GM10266 (cell line): ENCODE data around the gene TUBGCP5.

Experiments used
- DNase-seq: peaks from one replicate; pipeline ENCODE4 v3.0.0; 2012; ENCODE audit errors: extremely low spot score
- TF ChIP-seq, protein P1 (sequence below): IDR thresholded peaks from 2 replicates; pipeline ENCODE4 v1.5.1; 2012; ENCODE audit warnings: mild to moderate bottlenecking, low read depth; ENCODE audit not compliant: control insufficient read depth, insufficient read depth; ENCODE audit errors: missing control alignments

TUBGCP5 gene

DNA sequence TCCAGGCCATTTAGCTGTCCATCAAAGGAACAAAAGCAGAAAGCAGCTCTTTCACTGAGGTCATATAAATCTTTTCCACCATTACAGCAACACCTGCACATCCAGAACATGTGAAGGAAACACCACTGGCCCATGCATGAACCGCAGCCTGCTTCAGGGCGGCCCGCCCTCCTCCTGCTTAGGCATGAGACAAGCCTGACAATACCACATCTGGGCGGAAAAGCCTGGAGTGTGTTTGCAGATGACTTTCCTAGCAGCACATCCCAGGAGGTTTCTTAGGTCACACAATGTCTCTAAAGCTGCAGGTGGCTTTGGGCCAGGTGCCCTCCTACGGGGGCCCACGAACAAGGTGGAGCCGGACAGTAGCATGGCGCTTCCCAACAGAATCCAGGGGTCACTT is 78.8 kb downstream of the TUBGCP5 start:
- TF ChIP-seq, protein P1, sequence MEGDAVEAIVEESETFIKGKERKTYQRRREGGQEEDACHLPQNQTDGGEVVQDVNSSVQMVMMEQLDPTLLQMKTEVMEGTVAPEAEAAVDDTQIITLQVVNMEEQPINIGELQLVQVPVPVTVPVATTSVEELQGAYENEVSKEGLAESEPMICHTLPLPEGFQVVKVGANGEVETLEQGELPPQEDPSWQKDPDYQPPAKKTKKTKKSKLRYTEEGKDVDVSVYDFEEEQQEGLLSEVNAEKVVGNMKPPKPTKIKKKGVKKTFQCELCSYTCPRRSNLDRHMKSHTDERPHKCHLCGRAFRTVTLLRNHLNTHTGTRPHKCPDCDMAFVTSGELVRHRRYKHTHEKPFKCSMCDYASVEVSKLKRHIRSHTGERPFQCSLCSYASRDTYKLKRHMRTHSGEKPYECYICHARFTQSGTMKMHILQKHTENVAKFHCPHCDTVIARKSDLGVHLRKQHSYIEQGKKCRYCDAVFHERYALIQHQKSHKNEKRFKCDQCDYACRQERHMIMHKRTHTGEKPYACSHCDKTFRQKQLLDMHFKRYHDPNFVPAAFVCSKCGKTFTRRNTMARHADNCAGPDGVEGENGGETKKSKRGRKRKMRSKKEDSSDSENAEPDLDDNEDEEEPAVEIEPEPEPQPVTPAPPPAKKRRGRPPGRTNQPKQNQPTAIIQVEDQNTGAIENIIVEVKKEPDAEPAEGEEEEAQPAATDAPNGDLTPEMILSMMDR, result no peak
- DNase-seq, result no peak

DNA sequence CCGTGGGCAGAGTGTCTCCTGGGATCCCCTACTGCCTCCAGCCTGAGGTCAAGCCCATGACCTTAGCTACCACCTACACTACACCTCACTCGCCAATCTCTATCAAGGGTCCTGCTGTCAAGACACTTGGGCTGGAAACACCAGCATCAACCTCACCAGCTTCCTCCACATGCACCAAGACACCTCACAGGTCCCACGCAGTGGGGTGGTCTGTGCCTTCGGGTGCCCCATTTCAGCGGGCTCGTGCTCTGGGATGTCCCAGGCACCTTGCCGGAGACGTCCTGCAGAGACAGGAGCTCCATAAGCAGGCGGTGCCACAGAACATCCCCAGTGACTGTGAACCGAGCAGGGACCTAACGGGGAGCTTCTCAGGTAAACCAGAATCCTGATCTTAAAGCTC is 79.2 kb downstream of the TUBGCP5 start:
- TF ChIP-seq, protein P1, result no peak
- no peak for DNase-seq

DNA sequence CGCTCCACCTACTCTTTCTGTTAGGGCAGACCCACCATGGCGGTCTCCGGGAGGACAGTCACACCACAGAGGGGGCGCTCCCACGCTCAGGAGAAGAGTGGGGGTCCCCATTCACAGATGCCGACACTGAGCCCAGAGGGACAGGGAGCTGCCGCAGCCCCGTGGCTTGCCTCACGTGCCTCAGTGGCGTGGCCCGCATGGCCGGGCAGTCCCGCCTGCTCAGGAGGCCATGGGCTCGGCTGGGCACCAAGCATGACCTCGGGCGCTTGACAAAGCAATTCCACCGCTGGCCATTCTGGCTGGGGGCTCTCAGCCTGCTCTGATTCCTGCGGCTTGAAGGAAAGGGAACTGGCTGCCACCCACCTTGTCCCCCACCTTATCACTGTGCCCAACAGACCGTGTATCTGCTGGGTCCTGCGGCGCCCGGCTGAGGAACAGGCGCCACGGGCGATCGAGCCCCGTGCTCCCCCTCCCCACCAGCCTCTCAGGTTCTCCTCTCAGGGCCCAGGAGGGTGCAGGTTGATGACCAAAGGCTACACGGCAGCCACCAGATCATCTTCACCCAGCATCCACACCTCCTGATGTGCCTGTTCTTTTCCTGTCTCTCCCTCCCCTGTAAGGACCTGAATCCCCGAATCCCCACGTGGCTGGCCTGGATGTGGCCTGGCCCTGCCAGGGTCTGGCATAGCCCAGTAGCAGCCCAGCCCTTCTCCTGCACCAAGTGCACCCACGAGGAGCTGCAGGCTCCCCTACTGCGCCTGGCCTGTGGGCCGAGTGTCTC is 79.9 kb downstream of the TUBGCP5 start:
- no peak for DNase-seq
- TF ChIP-seq, protein P1, result no peak

DNA sequence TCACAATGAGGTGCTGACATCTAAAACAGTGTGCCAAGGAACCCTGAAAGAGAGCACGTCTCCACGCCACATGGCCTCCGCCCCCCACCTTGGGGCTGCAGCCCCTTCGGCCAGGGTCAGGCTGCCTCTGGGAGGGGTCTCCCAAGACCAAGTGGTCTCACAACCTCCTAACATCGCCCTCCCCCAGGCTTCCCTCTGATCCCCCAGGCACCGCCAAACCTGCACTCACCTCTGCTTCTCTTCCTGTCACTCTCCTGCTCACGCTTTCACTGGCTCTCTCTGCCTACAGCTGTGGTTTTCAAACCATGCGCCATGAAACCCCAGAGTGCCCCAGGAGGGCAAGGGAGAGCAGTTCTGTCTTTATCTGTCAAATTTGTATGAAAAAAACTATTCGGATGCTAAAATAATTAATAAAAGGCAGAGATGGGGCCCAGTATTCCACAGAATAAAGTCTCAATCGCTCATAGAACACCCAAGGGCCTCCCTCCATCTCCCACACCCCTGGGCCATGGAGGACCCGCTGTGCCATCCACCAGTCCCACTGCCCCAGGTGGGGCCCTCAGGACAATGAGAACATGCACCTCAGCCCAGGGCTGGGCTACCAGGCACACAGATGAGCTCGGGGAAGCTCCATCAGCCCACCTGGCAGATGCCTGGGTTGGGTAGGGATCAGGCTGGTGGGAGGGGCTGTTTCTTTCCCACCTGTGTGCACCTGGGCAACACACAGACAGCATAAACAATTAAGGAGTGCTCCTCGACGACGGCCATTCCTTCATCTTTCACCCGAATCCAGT is 80.7 kb downstream of the TUBGCP5 start:
- no peak for DNase-seq
- TF ChIP-seq, protein P1, result no peak

DNA sequence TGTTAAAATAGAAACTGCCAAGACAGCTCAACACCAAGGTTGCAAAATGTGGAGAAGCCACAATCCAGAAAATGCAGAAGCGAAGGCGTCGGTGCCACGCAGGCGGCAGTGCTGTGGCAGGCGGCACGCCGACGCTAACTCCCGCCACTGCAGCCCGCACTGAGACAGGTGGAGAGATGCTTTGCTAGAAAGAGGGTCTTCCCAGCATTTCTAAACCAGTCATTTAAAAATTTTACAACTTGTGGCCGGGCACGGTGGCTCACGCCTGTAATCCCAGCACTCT is 82.5 kb downstream of the TUBGCP5 start:
- TF ChIP-seq, protein P1, result no peak
- no peak for DNase-seq

DNA sequence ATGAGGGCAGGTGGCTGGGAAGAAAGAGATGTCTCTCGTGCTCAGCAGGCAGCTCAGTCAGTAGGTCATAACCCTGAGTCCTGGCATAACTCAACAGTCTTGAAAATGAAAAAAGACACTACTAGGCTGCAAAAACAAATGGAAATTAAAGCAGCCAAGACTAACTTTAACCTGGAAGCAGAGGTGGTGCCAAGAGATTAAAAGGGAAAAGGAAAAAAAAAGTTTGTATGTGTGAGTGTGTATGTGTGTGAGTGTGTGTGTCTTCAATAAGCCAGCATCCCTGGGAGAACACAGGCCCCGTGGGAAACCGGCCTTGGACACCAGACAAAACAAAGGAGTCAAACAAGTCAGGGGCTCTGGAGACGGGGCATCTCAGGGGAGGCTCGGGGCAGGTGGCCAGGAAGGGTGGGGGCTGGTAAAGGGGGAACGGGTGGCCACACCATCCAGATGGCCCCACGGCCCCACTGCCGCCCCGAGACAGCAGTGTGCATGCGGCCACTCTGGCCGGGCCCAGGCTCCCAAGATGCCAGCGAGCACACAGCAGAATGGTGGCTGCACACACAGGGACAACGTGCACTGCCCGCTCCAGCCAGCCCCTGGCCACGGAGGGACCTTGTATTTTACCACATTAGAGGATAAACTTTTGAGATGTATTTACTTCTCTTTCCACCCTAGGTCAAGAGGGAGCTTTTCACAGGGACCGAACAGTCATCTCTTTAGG is 83.0 kb downstream of the TUBGCP5 start:
- TF ChIP-seq, protein P1, result no peak
- DNase-seq, result no peak
